ENCODE measurements around the gene SPPL2A.
"Not testable (repeated sequence)": the region's sequence is repeated elsewhere in the genome, so short reads cannot be mapped to it uniquely, and the experiment has no call there.

Gene SPPL2A

GRCh38 chr15:50765195-50765967 lies at the start of gene SPPL2A:
TSS of gene SPPL2A (minus strand) at chr15:50765706. CDS start at chr15:50765533, 173 bp downstream.
- peak; percentile 57 for DNase-seq

GRCh38 chr15:50814634-50815033 lies 49.1 kb upstream of the SPPL2A start:
- DNase-seq, result no peak

- DNase-seq, result no peak
Measured at GRCh38 chr15:50813865-50814264, 48.4 kb upstream of the SPPL2A start.

- no peak for DNase-seq
Measured at GRCh38 chr15:50813089-50813488, 47.6 kb upstream of the SPPL2A start.

- not testable (repeated sequence) for DNase-seq
Measured at GRCh38 chr15:50812181-50812506, 46.6 kb upstream of the SPPL2A start.

GRCh38 chr15:50811461-50812180 lies 46.1 kb upstream of the SPPL2A start:
- DNase-seq, result not testable (repeated sequence)

GRCh38 chr15:50810128-50810527 lies 44.6 kb upstream of the SPPL2A start:
- no peak for DNase-seq

GRCh38 chr15:50808728-50809127 lies 43.2 kb upstream of the SPPL2A start:
- no peak for DNase-seq

GRCh38 chr15:50803479-50804180 lies 38.1 kb upstream of the SPPL2A start:
- no peak for DNase-seq

- no peak for DNase-seq
Measured at GRCh38 chr15:50800715-50801114, 35.2 kb upstream of the SPPL2A start.

- no peak for DNase-seq
Measured at GRCh38 chr15:50798684-50799083, 33.2 kb upstream of the SPPL2A start.

GRCh38 chr15:50797926-50798325 lies 32.4 kb upstream of the SPPL2A start:
- no peak for DNase-seq

- no peak for DNase-seq
Measured at GRCh38 chr15:50791486-50791885, 26.0 kb upstream of the SPPL2A start.

- DNase-seq, result no peak
Measured at GRCh38 chr15:50790778-50791453, 25.4 kb upstream of the SPPL2A start.

- no peak for DNase-seq
Measured at GRCh38 chr15:50786871-50787270, 21.4 kb upstream of the SPPL2A start.

GRCh38 chr15:50786438-50786837 lies 20.9 kb upstream of the SPPL2A start:
- DNase-seq, result no peak

GRCh38 chr15:50783895-50784294 lies 18.4 kb upstream of the SPPL2A start:
- DNase-seq, result no peak

GRCh38 chr15:50783411-50783810 lies 17.9 kb upstream of the SPPL2A start:
- DNase-seq, result no peak

- DNase-seq, result no peak
Measured at GRCh38 chr15:50778086-50778485, 12.6 kb upstream of the SPPL2A start.

- no peak for DNase-seq
Measured at GRCh38 chr15:50777042-50777441, 11.5 kb upstream of the SPPL2A start.

- DNase-seq, result no peak
Measured at GRCh38 chr15:50774450-50774849, 8.9 kb upstream of the SPPL2A start.

GRCh38 chr15:50773389-50773788 lies 7.9 kb upstream of the SPPL2A start:
- no peak for DNase-seq

GRCh38 chr15:50767332-50767861 lies 1.9 kb upstream of the SPPL2A start:
- DNase-seq, result no peak

All from SIG-M5 (cell line).